GM12873 (cell line): ENCODE data around the gene TRMT1.

Experiments used
- TF ChIP-seq, protein P1 (sequence below): IDR thresholded peaks from 2 replicates; pipeline ENCODE4 v1.5.1; 2012; ENCODE audit warnings: low read depth, mild to moderate bottlenecking, moderate library complexity, low read length, control low read depth; ENCODE audit not compliant: insufficient read depth; ENCODE audit errors: missing control alignments

Gene TRMT1

GRCh38 chr19:13079542-13079986 is 37.0 kb downstream of the TRMT1 start:
- TF ChIP-seq, protein P1, sequence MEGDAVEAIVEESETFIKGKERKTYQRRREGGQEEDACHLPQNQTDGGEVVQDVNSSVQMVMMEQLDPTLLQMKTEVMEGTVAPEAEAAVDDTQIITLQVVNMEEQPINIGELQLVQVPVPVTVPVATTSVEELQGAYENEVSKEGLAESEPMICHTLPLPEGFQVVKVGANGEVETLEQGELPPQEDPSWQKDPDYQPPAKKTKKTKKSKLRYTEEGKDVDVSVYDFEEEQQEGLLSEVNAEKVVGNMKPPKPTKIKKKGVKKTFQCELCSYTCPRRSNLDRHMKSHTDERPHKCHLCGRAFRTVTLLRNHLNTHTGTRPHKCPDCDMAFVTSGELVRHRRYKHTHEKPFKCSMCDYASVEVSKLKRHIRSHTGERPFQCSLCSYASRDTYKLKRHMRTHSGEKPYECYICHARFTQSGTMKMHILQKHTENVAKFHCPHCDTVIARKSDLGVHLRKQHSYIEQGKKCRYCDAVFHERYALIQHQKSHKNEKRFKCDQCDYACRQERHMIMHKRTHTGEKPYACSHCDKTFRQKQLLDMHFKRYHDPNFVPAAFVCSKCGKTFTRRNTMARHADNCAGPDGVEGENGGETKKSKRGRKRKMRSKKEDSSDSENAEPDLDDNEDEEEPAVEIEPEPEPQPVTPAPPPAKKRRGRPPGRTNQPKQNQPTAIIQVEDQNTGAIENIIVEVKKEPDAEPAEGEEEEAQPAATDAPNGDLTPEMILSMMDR: no peak

DNA sequence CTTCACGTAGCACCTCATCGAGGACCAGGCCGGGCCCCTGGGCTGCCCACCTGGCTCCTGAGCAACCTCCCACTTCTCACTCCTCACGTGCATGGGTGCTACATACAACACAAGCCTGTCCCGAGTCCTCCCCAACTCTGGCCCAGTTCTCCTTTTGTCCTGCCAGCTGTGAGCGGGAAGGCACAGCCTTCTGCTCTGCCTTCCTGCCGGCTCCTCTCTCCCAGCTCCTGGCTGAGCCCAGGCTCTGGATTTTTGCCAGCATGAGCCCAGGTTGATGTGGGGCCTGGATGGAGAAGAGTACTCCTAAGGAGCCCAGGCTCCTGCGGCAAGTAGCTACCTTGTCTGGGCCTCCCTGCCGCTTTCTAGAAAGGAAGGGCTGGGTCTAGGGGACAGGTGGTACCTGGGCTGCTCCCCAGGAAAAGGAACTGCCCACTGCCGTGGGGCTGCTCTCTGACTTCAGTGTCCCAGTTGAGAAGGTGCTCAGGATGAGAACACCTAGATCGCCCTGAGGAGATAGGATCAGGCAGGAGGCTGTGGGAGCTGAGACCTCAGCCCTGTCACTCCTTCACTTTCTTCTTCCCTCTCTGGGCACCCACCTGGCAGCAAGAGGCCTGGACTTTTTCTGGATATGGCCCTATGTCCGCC is 37.5 kb downstream of the TRMT1 start:
- TF ChIP-seq, protein P1: no peak

- TF ChIP-seq, protein P1: no peak
Measured at GRCh38 chr19:13078381-13078780, 38.2 kb downstream of the TRMT1 start.

DNA sequence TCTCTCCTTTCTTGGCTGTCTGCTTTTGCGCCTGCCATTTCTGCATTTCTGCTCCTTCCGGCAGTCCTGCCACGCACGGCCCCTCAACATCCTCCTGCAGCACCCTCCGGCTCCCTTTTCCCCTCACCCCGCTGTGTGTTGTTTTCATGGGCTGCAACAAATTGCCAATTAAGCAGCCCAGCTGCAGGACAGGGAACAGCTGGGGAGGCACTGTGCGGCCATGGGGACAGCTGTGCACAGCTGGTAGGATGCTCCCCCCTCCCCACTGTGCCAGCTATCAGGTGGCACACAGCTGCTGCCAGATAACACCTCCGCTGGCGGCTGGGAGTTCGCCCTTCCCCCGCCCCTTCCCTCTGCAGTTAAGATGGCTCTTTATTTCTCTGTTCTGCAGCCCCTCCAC is 39.3 kb downstream of the TRMT1 start:
- TF ChIP-seq, protein P1: no peak

GRCh38 chr19:13076787-13077186 is 39.8 kb downstream of the TRMT1 start:
- TF ChIP-seq, protein P1: no peak

- TF ChIP-seq, protein P1: no peak
Measured at GRCh38 chr19:13076320-13076719, 40.2 kb downstream of the TRMT1 start.

DNA sequence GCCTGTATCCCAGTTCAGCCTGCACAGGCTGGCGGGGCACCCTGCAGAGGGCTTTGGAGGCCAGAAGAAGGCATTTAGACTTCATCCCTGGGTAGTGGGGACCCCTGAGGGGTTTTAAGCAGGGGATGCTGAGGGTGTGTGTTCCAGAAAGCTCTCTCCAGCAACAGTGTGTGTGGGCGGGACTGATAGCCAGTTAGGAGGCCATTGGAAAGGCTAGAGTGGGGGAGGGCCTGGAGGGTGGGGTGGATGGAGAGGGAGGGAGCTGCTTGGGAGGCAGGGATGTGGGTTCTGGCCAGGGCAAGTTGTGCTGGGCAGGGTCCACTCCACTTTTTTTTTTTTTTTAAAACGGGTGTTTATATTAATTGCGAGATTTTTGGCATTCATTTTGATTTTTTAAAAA is 42.2 kb downstream of the TRMT1 start:
- TF ChIP-seq, protein P1: no peak
